SK-N-SH (cell line): ENCODE data around the gene RND2. TPM values are rescaled to one million over a fixed set of nuclear protein-coding genes. Genes with fewer than 3 reads are reported as not detected.
"Not testable (repeated sequence)": the region's sequence is repeated elsewhere in the genome, so short reads cannot be mapped to it uniquely, and the experiment has no call there.

Source experiments
- CTCF ChIA-PET: fragments of 300-600, 350-600 bp; formaldehyde crosslinking; extraction: SDS; loops from one replicate; lab custom pipeline; 2021; lab: Yijun Ruan, JAX
- POLR2A ChIA-PET: fragments of 350-600 bp; sonication (Branson Sonifier 250); formaldehyde crosslinking; extraction: SDS; loops from one replicate; lab custom pipeline; 2020; ENCODE audit warnings: antibody characterized with exemption, inconsistent platforms; lab: Yijun Ruan, JAX
- DNase-seq: peaks from one replicate; pipeline ENCODE4 v3.0.0; 2012
- H2AFZ ChIP-seq: fragments of 200-600 bp; sonication (generic); 2 replicates; pipeline ENCODE4 v1.8.1; 2016; ENCODE audit warnings: antibody characterized with exemption, mild to moderate bottlenecking, low read depth
- H3F3A ChIP-seq: fragments of 200-600 bp; sonication (generic); replicated peaks from 2 replicates; pipeline ENCODE3; 2016; ENCODE audit warnings: antibody characterized with exemption, mild to moderate bottlenecking; ENCODE audit not compliant: insufficient read depth
- H3K27ac ChIP-seq, 2 experiments: fragments of 200-500 bp in 1 of 2; fragments of 200-600 bp in 1 of 2; sonication (Bioruptor generic) in 1 of 2; sonication (generic), shearing (Covaris generic) in 1 of 2; 2 replicates each; pipeline versions ENCODE4 v1.5.1 to v1.6.1; 2014 to 2016; ENCODE audit warnings: low read depth in 2 of 2, inconsistent platforms in 1 of 2, low read length in 1 of 2, mild to moderate bottlenecking in 1 of 2, mixed read lengths in 1 of 2
- H3K27me3 ChIP-seq: fragments of 200-600 bp; sonication (generic), shearing (Covaris generic); 2 replicates; pipeline ENCODE4 v1.6.1; 2016; ENCODE audit warnings: mixed run types; ENCODE audit not compliant: insufficient read depth
- H3K36me3 ChIP-seq, 2 experiments: fragments of 200-500 bp in 1 of 2; fragments of 200-600 bp in 1 of 2; sonication (Bioruptor generic) in 1 of 2; sonication (generic) in 1 of 2; replicated peaks in 1 of 2; 2 replicates each; pipeline versions ENCODE3 to v1.5.1; 2014 to 2016; ENCODE audit warnings: low read length in 1 of 2, mild to moderate bottlenecking in 1 of 2; ENCODE audit not compliant: insufficient read depth in 2 of 2, control insufficient read depth in 1 of 2
- H3K4me1 ChIP-seq, 2 experiments: fragments of 200-500 bp in 1 of 2; fragments of 200-600 bp in 1 of 2; sonication (Bioruptor generic) in 1 of 2; sonication (generic), shearing (Covaris generic) in 1 of 2; 2 replicates each; pipeline versions ENCODE4 v1.5.1 to v1.6.1; 2014 to 2016; ENCODE audit warnings: low read depth in 1 of 2, low read length in 1 of 2, mixed run types in 1 of 2; ENCODE audit not compliant: insufficient read depth in 2 of 2, control insufficient read depth in 1 of 2
- H3K4me2 ChIP-seq: fragments of 200-600 bp; sonication (generic), shearing (Covaris generic); 2 replicates; pipeline ENCODE4 v1.6.1; 2017; ENCODE audit warnings: mixed run types
- H3K4me3 ChIP-seq, 2 experiments: fragments of 200-500 bp in 1 of 2; fragments of 200-600 bp in 1 of 2; sonication (Bioruptor generic) in 1 of 2; sonication (generic), shearing (Covaris generic) in 1 of 2; 2 replicates each; pipeline versions ENCODE4 v1.5.1 to v1.8.1; 2014 to 2016; ENCODE audit warnings: low read depth in 2 of 2, inconsistent platforms in 1 of 2, low read length in 1 of 2, mild to moderate bottlenecking in 1 of 2, mixed read lengths in 1 of 2, moderate library complexity in 1 of 2
- H3K79me2 ChIP-seq: fragments of 200-600 bp; sonication (generic); 2 replicates; pipeline ENCODE4 v1.8.1; 2017; ENCODE audit warnings: mild to moderate bottlenecking; ENCODE audit not compliant: insufficient read depth
- H3K9ac ChIP-seq: fragments of 200-600 bp; sonication (generic); 2 replicates; pipeline ENCODE4 v1.6.1; 2017; ENCODE audit warnings: mixed run types
- H3K9me2 ChIP-seq: fragments of 200-600 bp; sonication (generic); 2 replicates; pipeline ENCODE4 v1.6.1; 2017; ENCODE audit warnings: mixed run types
- H3K9me3 ChIP-seq: fragments of 200-600 bp; sonication (generic); 2 replicates; pipeline ENCODE4 v1.6.1; 2017; ENCODE audit warnings: mixed run types, mild to moderate bottlenecking, moderate library complexity
- H4K20me1 ChIP-seq: fragments of 200-600 bp; sonication (generic); 2 replicates; pipeline ENCODE4 v1.6.1; 2017; ENCODE audit warnings: mild to moderate bottlenecking, mixed run types; ENCODE audit not compliant: insufficient read depth
- EP300 ChIP-seq, 2 experiments: IDR thresholded peaks; 2 replicates each; pipeline versions ENCODE4 v1.4.0 to v1.6.1; 2012; ENCODE audit warnings: borderline replicate concordance in 1 of 2, low read depth in 1 of 2, low read length in 1 of 2
- FOXJ3 ChIP-seq: sonication (generic); formaldehyde crosslinking; IDR thresholded peaks from 2 replicates; pipeline ENCODE4 v1.5.1; 2020; ENCODE audit warnings: mild to moderate bottlenecking, missing genetic modification reagents
- FOXM1 ChIP-seq: IDR thresholded peaks from 2 replicates; pipeline ENCODE4 v1.4.0; 2012; ENCODE audit warnings: low read depth, mild to moderate bottlenecking
- GABPA ChIP-seq: IDR thresholded peaks from 2 replicates; pipeline ENCODE4 v1.4.0; 2012; ENCODE audit warnings: low read depth, mild to moderate bottlenecking
- MEF2A ChIP-seq: IDR thresholded peaks from 2 replicates; pipeline ENCODE4 v1.4.0; 2012; ENCODE audit warnings: low read depth, borderline replicate concordance
- NFIC ChIP-seq: IDR thresholded peaks from 2 replicates; pipeline ENCODE4 v1.4.0; 2012; ENCODE audit warnings: borderline replicate concordance
- NRF1 ChIP-seq: IDR thresholded peaks from 2 replicates; pipeline ENCODE4 v1.6.1; 2012; ENCODE audit warnings: low read depth, mild to moderate bottlenecking, low read length
- RAD21 ChIP-seq: IDR thresholded peaks from 2 replicates; pipeline ENCODE4 v1.6.1; 2012; ENCODE audit warnings: mild to moderate bottlenecking, low read length
- RFX5 ChIP-seq: IDR thresholded peaks from 2 replicates; pipeline ENCODE4 v1.6.1; 2012; ENCODE audit warnings: mild to moderate bottlenecking, improper control_type of control experiment, low read length
- RXRA ChIP-seq: IDR thresholded peaks from 2 replicates; pipeline ENCODE4 v1.4.0; 2012; ENCODE audit warnings: low read depth, mild to moderate bottlenecking, borderline replicate concordance
- SMC3 ChIP-seq: IDR thresholded peaks from 2 replicates; pipeline ENCODE4 v1.6.1; 2012; ENCODE audit warnings: low read depth, low read length, improper control_type of control experiment
- TAF1 ChIP-seq: IDR thresholded peaks from 2 replicates; pipeline ENCODE4 v1.6.1; 2012; ENCODE audit warnings: low read depth, mild to moderate bottlenecking, low read length, moderate library complexity, borderline replicate concordance
- TCF12 ChIP-seq: IDR thresholded peaks from 2 replicates; pipeline ENCODE4 v1.4.0; 2012
- YY1 ChIP-seq: IDR thresholded peaks from 2 replicates; pipeline ENCODE4 v1.4.0; 2012; ENCODE audit warnings: low read depth, mild to moderate bottlenecking
- WGBS: methylation state at CpG from one replicate; pipeline ENCODE4 v1.1.6; 2017; ENCODE audit warnings: low lambda C conversion rate; 5-methylcytosine and 5-hydroxymethylcytosine counted together
- polyA plus RNA-seq, 3 experiments: library from polyadenylated mRNA; depleted of rRNA; stranded (reverse); fragments of >200 nt; gene quantifications; 2 replicates each; pipeline ENCODE4 v1.2.3, GENCODE V29; 2012
- TF ChIP-seq, protein P1 (sequence below): fragments of 150-350 bp; IDR thresholded peaks from 2 replicates; pipeline ENCODE4 v1.6.1; 2017; ENCODE audit warnings: antibody characterized with exemption, low read length, low read depth, borderline replicate concordance

RND2 gene
- polyA plus RNA-seq, 1 of the 3 experiments (the other 2 are of a cell fraction), result 8.9 TPM

DNA sequence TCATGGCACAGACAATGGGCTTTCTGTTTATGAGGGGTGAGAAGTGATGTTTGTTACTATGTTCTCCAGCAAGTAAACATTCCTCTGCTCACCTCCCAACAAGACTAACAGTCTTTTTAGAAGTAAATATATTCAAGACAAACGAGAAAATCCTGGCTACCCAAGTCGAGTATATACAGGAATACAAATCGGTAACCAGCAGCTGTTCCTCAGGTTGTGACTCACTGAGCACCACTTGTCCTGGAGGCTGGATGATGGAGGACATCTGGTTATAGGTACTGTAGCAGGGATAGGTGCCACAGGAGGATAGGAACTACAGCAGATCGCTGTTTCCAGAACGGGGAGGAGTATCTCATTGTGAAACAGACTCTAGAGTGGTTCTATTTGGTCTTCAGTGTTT is 32.2 kb upstream of the RND2 start:
- Histone ChIP-seq H3K9ac (no peak overlapping the region), H3K27ac (no peak overlapping the region)
- POLR2A ChIA-PET, result no interaction called here

DNA sequence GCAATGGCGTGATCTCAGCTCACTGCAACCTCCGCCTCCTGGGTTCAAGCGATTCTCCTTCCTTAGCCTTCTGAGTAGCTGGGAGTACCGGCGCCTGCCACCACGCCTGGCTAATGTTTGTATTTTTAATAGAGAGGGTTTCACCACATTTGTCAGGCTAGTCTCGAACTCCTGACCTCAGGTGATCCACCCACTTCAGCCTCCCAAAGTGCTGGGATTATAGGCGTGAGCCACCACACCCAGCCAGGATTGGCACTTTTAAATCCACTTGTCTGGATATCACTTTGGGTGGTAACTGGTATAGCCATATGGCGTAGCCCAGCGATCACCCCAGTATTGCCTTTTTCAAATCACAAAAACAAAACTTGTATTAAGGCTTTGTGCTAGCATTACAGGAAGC is 31.1 kb upstream of the RND2 start:
- POLR2A ChIA-PET, result interaction anchor here (1.0 kb wide), 2 partner anchors 8 to 113 kb away, joined by 4 read pairs; no protein-coding TSS in a partner anchor
- H4K20me1 ChIP-seq, H3K27me3 ChIP-seq, H3K79me2 ChIP-seq, DNase-seq, H3K9me3 ChIP-seq, H2AFZ ChIP-seq, H3K4me2 ChIP-seq, H3K27ac ChIP-seq, H3K9ac ChIP-seq, H3K4me3 ChIP-seq, CTCF ChIA-PET, H3K9me2 ChIP-seq: not testable (repeated sequence)
- Histone ChIP-seq H3K4me1 (peaks cover 4 to 11% of the 10 kb centered on the region in 2 experiments; a peak in 2 of 4 replicates), H3F3A (peaks cover 30% of the 10 kb centered on the region), H3K36me3 (peaks cover 36 to 47% of the 10 kb centered on the region in 2 experiments)
- WGBS, result 79% methylated on average over 10 of the region's 10 CpGs

More for the DNA sequence above, 32.2 kb upstream of the RND2 start:
- Histone ChIP-seq H3K4me3 (no peak overlapping the region), H3K27me3 (no peaks in the 10 kb centered on the region), H3F3A (peaks cover 31% of the 10 kb centered on the region), H3K9me2 (no peaks in the 10 kb centered on the region), H2AFZ (no peak overlapping the region), H3K9me3 (no peaks in the 10 kb centered on the region), H3K4me1 (peaks cover 4 to 11% of the 10 kb centered on the region in 2 experiments; a peak in 2 of 4 replicates), H3K36me3 (peaks cover 45 to 51% of the 10 kb centered on the region in 2 experiments), H3K79me2 (no peaks in the 10 kb centered on the region; the same call in 1 of the 2 replicates), H3K4me2 (no peak overlapping the region), H4K20me1 (no peaks in the 10 kb centered on the region)
- DNase-seq, result no peak
- WGBS, result 79% methylated on average over 5 of the region's 5 CpGs
- CTCF ChIA-PET, result no interaction called here
- TF ChIP-seq MEF2A (no peak), FOXM1 (no peak), TCF12 (no peak), YY1 (no peak), RFX5 (no peak), NFIC (no peak), EP300 (IDR thresholded peaks at IDR 0.05; ENCODE audit: borderline replicate concordance in 1 of 2, low read depth in 1 of 2, low read length in 1 of 2) (no peak), RXRA (no peak), SMC3 (no peak), FOXJ3 (CRISPR knock-in tag) (no peak), GABPA (no peak), NRF1 (no peak), TAF1 (no peak), RAD21 (no peak)
- TF ChIP-seq, protein P1, sequence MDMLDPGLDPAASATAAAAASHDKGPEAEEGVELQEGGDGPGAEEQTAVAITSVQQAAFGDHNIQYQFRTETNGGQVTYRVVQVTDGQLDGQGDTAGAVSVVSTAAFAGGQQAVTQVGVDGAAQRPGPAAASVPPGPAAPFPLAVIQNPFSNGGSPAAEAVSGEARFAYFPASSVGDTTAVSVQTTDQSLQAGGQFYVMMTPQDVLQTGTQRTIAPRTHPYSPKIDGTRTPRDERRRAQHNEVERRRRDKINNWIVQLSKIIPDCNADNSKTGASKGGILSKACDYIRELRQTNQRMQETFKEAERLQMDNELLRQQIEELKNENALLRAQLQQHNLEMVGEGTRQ, result no peak
